Naive thymus-derived CD4-positive, alpha-beta T cell (primary cell): ENCODE results near the gene AATF. TPM values are rescaled to one million over a fixed set of nuclear protein-coding genes. Genes with fewer than 3 reads are reported as not detected.

Source experiments
- ATAC-seq: fragments of 150-1000 bp; cut with Tn5 transposase; 2 replicates; pipeline ENCODE4 v1.10.0; 2021; ENCODE audit warnings: mild to moderate bottlenecking, moderate library complexity
- CTCF ChIA-PET: fragments of 350-600 bp; sonication (Branson Sonifier 250); formaldehyde crosslinking; loops from one replicate; lab custom pipeline; 2021; ENCODE audit warnings: antibody characterized with exemption; lab: Charles Lee
- POLR2A ChIA-PET: fragments of 350-600 bp; sonication (Branson Sonifier 250); formaldehyde crosslinking; loops from one replicate; lab custom pipeline; 2021; ENCODE audit warnings: antibody characterized with exemption, inconsistent platforms; lab: Charles Lee
- DNase-seq, 9 donors: peaks; one replicate each; pipeline versions ENCODE4 v3.0.0 to v3.0.0-alpha.2; 2020 to 2022; ENCODE audit warnings: mixed read lengths in 1 of 9
- H3K27ac ChIP-seq: one replicate; pipeline ENCODE4 v1.7.0; 2013; ENCODE audit warnings: mild to moderate bottlenecking, low read depth, low read length, moderate library complexity
- H3K27me3 ChIP-seq, 2 donors: one replicate each; pipeline ENCODE4 v1.7.0; 2013; ENCODE audit warnings: low read length in 2 of 2, mild to moderate bottlenecking in 2 of 2, moderate library complexity in 2 of 2; ENCODE audit not compliant: control insufficient read depth in 2 of 2, insufficient read depth in 2 of 2
- H3K36me3 ChIP-seq, 3 experiments: 1 replicate in 2 of 3; 2 replicates in 1 of 3; pipeline ENCODE4 v1.7.0; 2013; ENCODE audit warnings: low read length in 3 of 3, mild to moderate bottlenecking in 3 of 3, moderate library complexity in 1 of 3; ENCODE audit not compliant: insufficient read depth in 3 of 3, control insufficient read depth in 2 of 3
- H3K4me1 ChIP-seq, 2 donors: one replicate each; pipeline ENCODE4 v1.7.0; 2013; ENCODE audit warnings: low read length in 2 of 2, mild to moderate bottlenecking in 2 of 2, moderate library complexity in 1 of 2; ENCODE audit not compliant: control insufficient read depth in 2 of 2, insufficient read depth in 2 of 2
- H3K4me3 ChIP-seq: 2 replicates; pipeline ENCODE4 v1.7.0; 2013; ENCODE audit warnings: mild to moderate bottlenecking, low read length
- H3K9me3 ChIP-seq, 3 experiments: 1 replicate in 2 of 3; 2 replicates in 1 of 3; pipeline ENCODE4 v1.7.0; 2013; ENCODE audit warnings: low read length in 3 of 3; ENCODE audit not compliant: control insufficient read depth in 2 of 3
- H3K27ac Mint-ChIP-seq, 9 donors: one replicate each; pipeline ENCODE4 v1.8.0; 2020 to 2022; ENCODE audit warnings: mixed read lengths in 9 of 9, mild to moderate bottlenecking in 8 of 9, moderate library complexity in 5 of 9, inconsistent platforms in 2 of 9
- H3K27me3 Mint-ChIP-seq, 5 donors: one replicate each; pipeline ENCODE4 v1.8.0; 2021 to 2022; ENCODE audit warnings: mixed read lengths in 5 of 5, mild to moderate bottlenecking in 1 of 5
- H3K36me3 Mint-ChIP-seq, 5 donors: one replicate each; pipeline ENCODE4 v1.8.0; 2020 to 2022; ENCODE audit warnings: mixed read lengths in 5 of 5, mild to moderate bottlenecking in 3 of 5, inconsistent platforms in 1 of 5
- H3K4me1 Mint-ChIP-seq, 7 donors: one replicate each; pipeline ENCODE4 v1.8.0; 2020 to 2022; ENCODE audit warnings: mixed read lengths in 7 of 7, mild to moderate bottlenecking in 3 of 7, inconsistent platforms in 1 of 7
- H3K4me3 Mint-ChIP-seq, 10 donors: one replicate each; pipeline ENCODE4 v1.8.0; 2020 to 2022; ENCODE audit warnings: mild to moderate bottlenecking in 10 of 10, mixed read lengths in 10 of 10, moderate library complexity in 6 of 10, inconsistent platforms in 2 of 10
- H3K9me3 Mint-ChIP-seq, 11 donors: one replicate each; pipeline ENCODE4 v1.8.0; 2020 to 2022; ENCODE audit warnings: mixed read lengths in 11 of 11, mild to moderate bottlenecking in 4 of 11, inconsistent platforms in 1 of 11, moderate library complexity in 1 of 11
- intact Hi-C, 2 donors: fragments of 100-400 bp; cut with micrococcal nuclease; formaldehyde crosslinking; loops; one replicate each; pipeline ENCODE4 v1.15.1; 2023
- polyA plus RNA-seq, 2 donors: library from polyadenylated mRNA; unstranded; fragments of 300-500 nt; fragmentation: Illumina TruSeq; gene quantifications; one replicate each; pipeline ENCODE4 v1.2.3, GENCODE V29; 2021
- total RNA-seq, 6 experiments: library from RNA in 5 of 6; stranded (reverse) in 5 of 6; gene quantifications; 1 replicate in 5 of 6; 2 replicates in 1 of 6; pipeline ENCODE4 v1.2.3 and lab custom pipeline; 2021 to 2026

AATF gene
- 10 to 100 TPM; 39.7 to 70.8 (median 58.7) TPM for total RNA-seq
- 10 to 100 TPM; 70.1 to 97.1 TPM for polyA plus RNA-seq
- total RNA-seq (lab: John Stamatoyannopoulos, UW), result 91.7 reads per million, percentile 83 among the genes with 10 or more reads in this experiment

DNA sequence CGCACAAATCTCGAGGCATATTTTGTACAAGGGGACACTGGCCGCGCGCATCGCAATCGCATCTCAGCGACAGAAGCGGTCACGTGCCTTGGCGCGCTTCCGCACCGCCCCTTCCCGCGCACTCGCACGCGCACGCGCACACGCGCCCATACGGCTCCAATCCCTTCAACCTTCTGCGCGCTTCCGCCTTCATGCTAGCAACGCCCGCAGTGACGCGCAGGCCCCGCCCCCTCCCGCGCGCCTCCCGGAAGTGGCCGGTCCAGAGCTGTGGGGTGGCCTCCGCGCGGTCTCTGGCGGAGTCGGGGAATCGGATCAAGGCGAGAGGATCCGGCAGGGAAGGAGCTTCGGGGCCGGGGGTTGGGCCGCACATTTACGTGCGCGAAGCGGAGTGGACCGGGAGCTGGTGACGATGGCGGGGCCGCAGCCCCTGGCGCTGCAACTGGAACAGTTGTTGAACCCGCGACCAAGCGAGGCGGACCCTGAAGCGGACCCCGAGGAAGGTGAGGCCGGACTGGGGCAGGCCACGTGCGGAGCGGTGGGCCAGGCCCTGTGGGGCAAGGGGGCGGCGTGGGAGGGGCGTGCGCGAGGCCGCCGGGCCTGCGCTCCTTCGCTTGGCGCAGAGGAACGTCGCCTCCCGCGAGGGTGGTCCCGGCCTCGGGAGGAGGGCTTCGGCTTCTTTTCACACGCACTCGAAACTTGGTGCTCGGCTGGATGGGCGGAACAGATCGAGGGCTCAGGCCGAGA lies at the start of gene AATF:
Gene AATF, plus strand, starts transcription at position 238 of the 744 bp plus-strand sequence. Its CDS starts 172 bp downstream, at position 410.
- ChIA-PET POLR2A (interaction anchor here (0.6 to 2.2 kb wide), 8 partner anchors 10 to 463 kb away, joined by 3 to 9 read pairs (median 4); partner anchors contain the start of gene MRM1), CTCF (interaction anchor here (0.6 kb wide), 1 partner anchor 396 kb away, joined by 3 read pairs; no protein-coding TSS in a partner anchor)
- H3K4me1 ChIP-seq, result peaks cover 21 to 33% of the 10 kb centered on the region in 2 donors
- ATAC-seq (peak; percentile 99), DNase-seq (peak; percentile 93 to 99 (median 97))
- H3K36me3 ChIP-seq, result peaks cover 0 to 26% (median 0%) of the 10 kb centered on the region in 3 experiments
- Mint-ChIP-seq H3K4me3 (peak within 1 kb of the TSS; percentile 91 to 99 (median 95)), H3K27me3 (peaks cover 26 to 45% (median 34%) of the 10 kb centered on the region in 5 donors), H3K9me3 (peaks cover 0 to 2% (median 0%) of the 10 kb centered on the region in 11 donors), H3K4me1 (peaks cover 43 to 60% (median 51%) of the 10 kb centered on the region in 7 donors), H3K36me3 (peaks cover 15 to 34% (median 33%) of the 10 kb centered on the region in 5 donors), H3K27ac (peak within 1 kb of the TSS; percentile 91 to 97 (median 94))
- H3K4me3 ChIP-seq, result peak within 1 kb of the TSS; percentile 69
- H3K27ac ChIP-seq, result peak within 1 kb of the TSS; percentile 85
- H3K9me3 ChIP-seq, result no peaks in the 10 kb centered on the region
- intact Hi-C loops, result loop anchor here (1.0 to 10.0 kb wide), 10 partner anchors 98 to 1364 kb away; partner anchors contain the start of genes AP2B1 (in 1 of the 2), GGNBP2 (in 1 of the 2), MRM1 (in 1 of the 2) and TAF15 (in 1 of the 2)
- peaks cover 7 to 18% of the 10 kb centered on the region in 2 donors for H3K27me3 ChIP-seq

DNA sequence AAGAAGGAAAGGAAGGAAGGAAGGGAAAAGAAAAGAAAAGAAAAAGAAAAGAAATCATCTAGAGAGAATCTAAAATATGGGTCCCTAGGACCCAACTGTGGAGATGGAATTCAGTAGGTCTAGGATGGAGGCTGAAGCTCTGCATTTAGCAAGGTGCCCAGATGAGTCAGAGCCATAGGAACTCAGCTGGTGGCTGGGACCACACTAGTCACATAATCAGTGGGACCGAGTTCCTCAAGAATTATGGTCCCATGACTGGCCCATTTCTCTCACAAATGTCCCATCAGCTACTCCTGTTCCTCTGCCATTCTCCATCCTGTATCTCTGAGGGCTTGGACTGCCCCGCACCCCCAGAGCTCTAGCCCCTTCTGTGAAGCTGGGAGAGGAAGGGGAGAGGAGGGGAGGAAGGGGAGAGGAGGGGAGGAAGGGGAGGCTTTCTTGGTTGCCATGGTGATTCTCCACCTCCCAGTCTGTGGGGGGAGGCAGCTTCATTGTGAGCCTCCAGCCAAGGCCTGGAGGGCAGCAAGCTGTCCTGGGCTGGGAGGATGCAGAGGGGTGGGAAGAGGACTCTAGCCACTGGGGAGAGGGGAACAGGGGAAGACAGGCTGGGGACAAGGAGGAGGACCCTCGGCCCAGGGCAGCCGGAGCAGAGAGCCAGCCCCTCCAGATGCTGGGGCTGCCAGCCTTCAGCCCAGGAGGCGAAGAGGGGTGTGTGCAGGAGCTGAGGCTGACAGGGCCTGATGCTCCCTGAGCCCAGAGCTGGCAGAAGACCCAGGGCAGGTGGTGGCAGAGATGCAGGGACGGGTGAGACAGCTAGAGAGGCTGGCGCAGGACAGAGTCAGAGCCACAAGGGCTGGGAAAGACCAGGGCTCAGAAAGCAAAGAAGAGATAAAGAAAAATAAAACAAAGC lies 49.2 kb upstream of the AATF start:
- ATAC-seq (no peak), DNase-seq (no peak)
- CTCF ChIA-PET, result no interaction called here
- H3K36me3 Mint-ChIP-seq, result no peaks in the 10 kb centered on the region
- no peak overlapping the region for H3K4me3 Mint-ChIP-seq
- peaks cover 5 to 20% (median 12%) of the 10 kb centered on the region in 5 donors for H3K27me3 Mint-ChIP-seq
- H3K4me3 ChIP-seq, result no peak overlapping the region
- H3K27me3 ChIP-seq, result no peaks in the 10 kb centered on the region
- no peak overlapping the region for H3K27ac Mint-ChIP-seq
- H3K9me3 ChIP-seq, result no peaks in the 10 kb centered on the region
- intact Hi-C loops, result no loop called here
- H3K4me1 ChIP-seq, result no peaks in the 10 kb centered on the region
- no peaks in the 10 kb centered on the region for H3K36me3 ChIP-seq
- H3K27ac ChIP-seq, result no peak overlapping the region
- POLR2A ChIA-PET, result no interaction called here
- H3K4me1 Mint-ChIP-seq, result no peaks in the 10 kb centered on the region
- no peaks in the 10 kb centered on the region for H3K9me3 Mint-ChIP-seq

- H3K4me3 Mint-ChIP-seq, result no peak overlapping the region
- no peaks in the 10 kb centered on the region for H3K36me3 ChIP-seq
- H3K27ac Mint-ChIP-seq, result no peak overlapping the region
- no peak overlapping the region for H3K27ac ChIP-seq
- H3K9me3 Mint-ChIP-seq, result no peaks in the 10 kb centered on the region
- POLR2A ChIA-PET, result no interaction called here
- H3K27me3 ChIP-seq, result no peaks in the 10 kb centered on the region
- intact Hi-C loops, result no loop called here
- ATAC-seq (no peak), DNase-seq (no peak)
- no peaks in the 10 kb centered on the region for H3K9me3 ChIP-seq
- no peaks in the 10 kb centered on the region for H3K4me1 Mint-ChIP-seq
- CTCF ChIA-PET, result no interaction called here
- no peak overlapping the region for H3K4me3 ChIP-seq
- H3K4me1 ChIP-seq, result no peaks in the 10 kb centered on the region
- H3K27me3 Mint-ChIP-seq, result peaks cover 5 to 21% (median 12%) of the 10 kb centered on the region in 5 donors
- H3K36me3 Mint-ChIP-seq, result no peaks in the 10 kb centered on the region
Observed at GRCh38 chr17:36900160-36900512, 48.6 kb upstream of the AATF start.

DNA sequence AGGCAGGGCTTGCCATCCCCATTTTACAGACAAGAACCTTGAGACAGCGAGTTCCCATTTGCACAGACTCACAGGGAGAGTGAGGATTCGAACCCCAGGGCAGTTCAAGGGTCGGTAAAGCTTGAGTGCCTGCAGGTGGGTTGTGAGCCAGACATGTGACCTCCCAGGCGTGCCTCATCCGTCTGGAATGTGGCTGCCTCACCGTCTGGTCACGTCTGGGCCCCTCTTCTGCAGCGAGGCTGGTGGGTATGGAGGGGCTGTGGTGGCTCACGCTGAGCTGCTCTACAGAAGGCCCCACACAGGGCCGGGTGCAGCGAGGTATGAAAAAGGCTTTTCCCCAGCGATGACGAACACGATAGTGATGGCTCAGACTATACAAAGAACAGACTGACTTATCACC lies 47.2 kb upstream of the AATF start:
- Histone ChIP-seq H3K4me3 (no peak overlapping the region), H3K4me1 (no peaks in the 10 kb centered on the region), H3K36me3 (no peaks in the 10 kb centered on the region), H3K27ac (no peak overlapping the region), H3K9me3 (no peaks in the 10 kb centered on the region), H3K27me3 (no peaks in the 10 kb centered on the region)
- H3K27me3 Mint-ChIP-seq, result peaks cover 5 to 28% (median 23%) of the 10 kb centered on the region in 5 donors
- DNase-seq (no peak), ATAC-seq (no peak)
- intact Hi-C loops, result no loop called here
- no peaks in the 10 kb centered on the region for H3K36me3 Mint-ChIP-seq
- ChIA-PET POLR2A (no interaction called here), CTCF (no interaction called here)
- H3K9me3 Mint-ChIP-seq, result no peaks in the 10 kb centered on the region
- H3K4me3 Mint-ChIP-seq, result no peak overlapping the region
- H3K27ac Mint-ChIP-seq, result no peak overlapping the region
- H3K4me1 Mint-ChIP-seq, result no peaks in the 10 kb centered on the region

DNA sequence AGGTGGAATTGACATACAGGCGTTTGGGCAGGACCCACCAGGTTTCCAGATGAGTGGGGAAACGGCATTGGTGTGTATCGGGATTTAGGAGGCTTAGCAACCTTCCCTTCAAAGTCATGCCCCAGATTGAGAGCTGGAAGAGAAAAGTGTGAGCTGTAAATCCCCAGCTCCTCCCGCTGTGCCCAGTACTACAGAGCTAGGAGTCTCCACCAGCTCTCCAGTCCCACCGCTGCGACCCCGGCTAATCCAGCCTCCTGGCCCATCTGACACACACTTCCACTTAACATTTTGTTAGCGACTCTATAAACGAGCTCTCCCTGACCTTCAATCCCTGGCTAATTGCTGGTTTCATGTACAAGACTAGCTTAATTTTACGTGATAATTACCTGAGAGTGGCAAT lies 41.3 kb upstream of the AATF start:
- CTCF ChIA-PET, result no interaction called here
- intact Hi-C loops, result no loop called here
- H3K27ac Mint-ChIP-seq, result no peak overlapping the region

DNA sequence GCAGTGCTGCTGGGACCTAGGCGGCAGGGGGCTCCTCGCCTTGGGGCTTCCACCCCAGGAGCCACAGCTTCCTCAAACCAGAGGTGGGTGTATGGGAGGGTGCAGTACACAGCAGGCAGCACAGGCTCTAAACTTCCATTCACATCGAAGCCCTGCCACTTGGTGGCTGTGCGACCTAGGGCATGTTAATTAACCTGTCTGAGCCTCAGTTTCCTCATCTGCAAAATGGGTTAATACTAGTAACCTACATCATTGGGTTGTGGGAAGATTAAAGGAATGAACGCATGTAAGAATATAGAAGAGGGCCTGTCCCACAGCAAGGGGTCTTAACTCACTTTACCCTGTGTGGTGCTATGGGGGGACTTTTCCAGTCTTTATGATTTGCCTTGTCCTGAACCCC lies 38.2 kb upstream of the AATF start:
- H3K4me3 Mint-ChIP-seq, result no peak overlapping the region
- no peaks in the 10 kb centered on the region for H3K9me3 Mint-ChIP-seq
- ChIA-PET POLR2A (no interaction called here), CTCF (interaction anchor here (0.6 kb wide), 1 partner anchor 9 kb away, joined by 3 read pairs; no protein-coding TSS in a partner anchor)
- DNase-seq (no peak), ATAC-seq (no peak)
- H3K4me1 Mint-ChIP-seq, result peaks cover 0 to under 1% (median 0%) of the 10 kb centered on the region in 7 donors
- intact Hi-C loops, result no loop called here
- H3K9me3 ChIP-seq, result no peaks in the 10 kb centered on the region
- no peak overlapping the region for H3K27ac ChIP-seq
- H3K4me1 ChIP-seq, result no peaks in the 10 kb centered on the region
- H3K27me3 Mint-ChIP-seq, result peaks cover 16 to 39% (median 37%) of the 10 kb centered on the region in 5 donors
- no peaks in the 10 kb centered on the region for H3K36me3 ChIP-seq
- H3K27ac Mint-ChIP-seq, result no peak overlapping the region
- no peaks in the 10 kb centered on the region for H3K36me3 Mint-ChIP-seq
- no peaks in the 10 kb centered on the region for H3K27me3 ChIP-seq
- H3K4me3 ChIP-seq, result no peak overlapping the region

More for the DNA sequence above, 41.3 kb upstream of the AATF start:
- Mint-ChIP-seq H3K9me3 (no peaks in the 10 kb centered on the region), H3K4me3 (no peak overlapping the region), H3K27me3 (peaks cover 20 to 51% (median 43%) of the 10 kb centered on the region in 5 donors), H3K4me1 (no peaks in the 10 kb centered on the region), H3K36me3 (no peaks in the 10 kb centered on the region)
- ATAC-seq, result no peak
- Histone ChIP-seq H3K36me3 (no peaks in the 10 kb centered on the region), H3K4me1 (no peaks in the 10 kb centered on the region), H3K4me3 (no peak overlapping the region), H3K9me3 (no peaks in the 10 kb centered on the region), H3K27ac (no peak overlapping the region), H3K27me3 (no peaks in the 10 kb centered on the region)
- DNase-seq, result no peak
- POLR2A ChIA-PET, result no interaction called here
